Fibroblast of villous mesenchyme (primary cell): ENCODE measurements around the gene KAT2B. TPM values are rescaled to one million over a fixed set of nuclear protein-coding genes. Genes with fewer than 3 reads are reported as not detected.
A peak's percentile ranks its signal among the peaks of the same experiment; 100 is the strongest.
"Not testable (repeated sequence)": the region's sequence is repeated elsewhere in the genome, so short reads cannot be mapped to it uniquely, and the experiment has no call there.

Experiments
- DNase-seq: peaks from one replicate; pipeline ENCODE4 v3.0.0-alpha.2; 2010; ENCODE audit warnings: low read depth
- H3K4me3 ChIP-seq: 2 replicates; pipeline ENCODE4 v1.5.1; 2011; ENCODE audit warnings: low read depth, mild to moderate bottlenecking, low read length
- CTCF ChIP-seq: IDR thresholded peaks from 2 replicates; pipeline ENCODE4 v1.5.1; 2012; ENCODE audit warnings: low read depth, mild to moderate bottlenecking, low read length; ENCODE audit not compliant: insufficient read depth
- total RNA-seq: library from RNA; depleted of rRNA; stranded (reverse); fragments of >200 nt; gene quantifications from 2 replicates; pipeline ENCODE4 v1.2.3, GENCODE V29; 2012

KAT2B gene
- total RNA-seq, 1 donor = 12.5 TPM

GRCh38 chr3:20041197-20041780 lies 1.0 kb downstream of the KAT2B start:
- H3K4me3 ChIP-seq = peak overlapping the region; percentile 70
- no peak for TF ChIP-seq CTCF
- peak; percentile 49 for DNase-seq

DNA sequence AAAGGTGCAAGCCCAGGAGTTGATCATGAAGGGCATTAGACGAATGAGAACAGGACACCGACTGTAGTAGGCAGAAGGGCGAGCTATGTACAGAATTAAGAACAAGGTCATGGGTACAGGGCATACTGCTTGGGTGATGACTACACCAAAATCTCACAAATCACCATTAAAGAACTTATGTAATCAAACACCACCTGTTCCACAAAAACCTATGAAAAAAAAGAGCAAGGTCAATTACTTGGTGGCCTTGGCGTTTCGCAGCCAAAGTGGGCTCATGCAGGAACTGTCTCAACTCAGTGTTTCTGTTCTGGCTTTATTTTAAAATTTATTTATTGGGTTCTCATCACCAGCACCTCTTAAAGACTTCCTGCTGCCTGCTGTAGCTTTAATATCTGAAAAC lies 2.1 kb downstream of the KAT2B start:
- TF ChIP-seq CTCF = no peak
- DNase-seq = no peak
- no peak overlapping the region for H3K4me3 ChIP-seq

DNA sequence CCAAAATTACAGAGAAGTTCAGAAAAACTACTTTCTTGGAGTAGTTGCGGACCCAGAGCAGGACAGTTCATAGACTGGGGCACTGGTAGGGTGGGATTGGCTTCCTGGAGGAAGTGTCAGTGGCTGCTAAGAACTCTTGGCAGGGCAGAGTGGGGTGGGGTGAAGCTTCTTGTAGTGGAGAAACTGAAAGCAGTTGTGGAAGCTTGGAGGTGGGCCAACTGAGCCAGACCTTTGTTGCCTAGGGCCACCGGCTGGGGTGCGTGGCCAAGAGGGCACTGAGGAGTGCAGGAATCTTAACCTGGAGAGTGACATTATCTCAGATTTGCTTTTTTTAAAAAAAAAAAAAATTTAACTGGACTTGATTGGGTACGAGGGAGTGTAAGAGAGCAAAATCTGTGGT lies 3.1 kb downstream of the KAT2B start:
- TF ChIP-seq CTCF = no peak
- peak overlapping the region; percentile 13 for H3K4me3 ChIP-seq
- peak; percentile 71 for DNase-seq

DNA sequence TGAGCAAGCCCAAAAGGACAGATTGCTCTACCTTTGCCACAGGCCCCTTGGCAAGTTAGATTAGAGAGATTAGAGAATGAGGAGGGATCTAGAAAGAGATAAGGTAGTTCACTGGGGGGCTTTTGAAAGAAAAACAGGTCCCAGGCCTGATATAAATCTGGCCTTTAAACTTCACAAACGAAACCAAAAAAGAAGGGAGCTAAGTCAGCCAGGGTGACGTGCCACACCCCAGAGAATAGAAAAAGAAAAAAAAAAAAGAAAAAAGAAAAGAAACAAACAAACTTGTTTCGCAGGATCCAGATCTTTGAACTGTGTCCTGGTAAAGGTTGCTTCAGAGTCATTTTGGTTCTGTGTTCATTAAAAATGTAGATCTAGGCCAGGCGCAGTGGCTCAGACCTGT lies 3.6 kb downstream of the KAT2B start:
- DNase-seq = no peak
- no peak for TF ChIP-seq CTCF
- H3K4me3 ChIP-seq = peak overlapping the region; percentile 13

GRCh38 chr3:20045141-20045540 lies 4.9 kb downstream of the KAT2B start:
- not testable (repeated sequence) for DNase-seq, H3K4me3 ChIP-seq

DNA sequence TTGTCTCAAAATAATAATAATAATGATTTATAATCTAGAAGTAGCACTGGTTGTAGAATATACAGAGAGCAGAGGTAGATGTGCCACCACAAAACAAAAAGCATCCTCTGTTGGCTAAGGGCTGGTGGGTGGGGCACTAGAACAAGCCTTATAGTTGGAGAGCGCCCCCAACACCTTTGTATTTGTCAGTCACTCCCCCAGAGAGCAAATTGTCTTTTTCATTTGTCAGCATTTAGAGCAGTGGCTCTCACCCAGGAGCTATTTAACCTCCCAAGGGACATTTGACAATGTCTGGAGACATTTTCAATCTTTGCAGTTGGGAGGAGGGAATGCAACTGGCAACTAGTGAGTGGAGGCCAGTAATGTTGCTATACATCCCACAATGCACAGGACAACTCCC lies 6.3 kb downstream of the KAT2B start:
- no peak for TF ChIP-seq CTCF
- DNase-seq = no peak
- no peak overlapping the region for H3K4me3 ChIP-seq

GRCh38 chr3:20047341-20047779 lies 7.1 kb downstream of the KAT2B start:
- no peak for TF ChIP-seq CTCF
- no peak overlapping the region for H3K4me3 ChIP-seq
- no peak for DNase-seq
